Left ventricle myocardium superior (tissue), 1 donor: ENCODE measurements around the gene SURF1. TPM values are rescaled to one million over a fixed set of nuclear protein-coding genes. Genes with fewer than 3 reads are reported as not detected.

ENCODE experiments used
- ATAC-seq: fragments of 200-7000 bp; cut with Tn5 transposase; one replicate; pipeline ENCODE4 v1.9.1; 2020; ENCODE audit warnings: mild to moderate bottlenecking, moderate library complexity
- DNase-seq: peaks from one replicate; pipeline ENCODE4 v3.0.0-alpha.2; 2020
- intact Hi-C: fragments of 100-400 bp; cut with micrococcal nuclease; formaldehyde crosslinking; loops from one replicate; pipeline ENCODE4 v1.11.0; 2022
- total RNA-seq: library from RNA; stranded (reverse); fragmentation: NEBNext Ultra II Directional; extraction: Animal tissue kit (Norgen Biotek cat#: 25700); gene quantifications from one replicate; pipeline ENCODE4 v1.2.1, GENCODE V29; 2021
- donor health status: DM: no; HTN: yes; CAD: no; lungs with severe emphysema.

Gene SURF1
- total RNA-seq, 1 donor from 2014 or later: 64.3 TPM

DNA sequence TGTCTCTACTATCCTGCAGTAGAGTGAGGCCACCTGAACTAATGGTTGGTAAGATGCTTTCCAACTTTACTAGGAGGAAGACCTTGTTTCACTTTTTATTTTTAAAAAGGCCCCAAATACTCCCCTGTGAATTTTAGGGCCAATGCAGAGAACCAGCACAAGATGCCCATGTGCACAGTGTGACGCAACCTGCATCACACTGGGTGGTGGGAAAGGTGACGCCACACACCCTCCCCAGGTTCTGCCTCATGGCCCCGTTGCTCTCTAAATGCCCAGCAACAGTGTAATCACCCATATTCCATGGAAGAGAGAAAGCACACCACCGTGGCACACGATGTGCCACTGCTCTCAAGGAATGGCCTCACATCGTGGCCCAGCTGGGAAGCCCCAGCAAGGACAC lies 13.1 kb upstream of the SURF1 start:
- intact Hi-C loops: no loop called here
- DNase-seq (no peak), ATAC-seq (no peak)

DNA sequence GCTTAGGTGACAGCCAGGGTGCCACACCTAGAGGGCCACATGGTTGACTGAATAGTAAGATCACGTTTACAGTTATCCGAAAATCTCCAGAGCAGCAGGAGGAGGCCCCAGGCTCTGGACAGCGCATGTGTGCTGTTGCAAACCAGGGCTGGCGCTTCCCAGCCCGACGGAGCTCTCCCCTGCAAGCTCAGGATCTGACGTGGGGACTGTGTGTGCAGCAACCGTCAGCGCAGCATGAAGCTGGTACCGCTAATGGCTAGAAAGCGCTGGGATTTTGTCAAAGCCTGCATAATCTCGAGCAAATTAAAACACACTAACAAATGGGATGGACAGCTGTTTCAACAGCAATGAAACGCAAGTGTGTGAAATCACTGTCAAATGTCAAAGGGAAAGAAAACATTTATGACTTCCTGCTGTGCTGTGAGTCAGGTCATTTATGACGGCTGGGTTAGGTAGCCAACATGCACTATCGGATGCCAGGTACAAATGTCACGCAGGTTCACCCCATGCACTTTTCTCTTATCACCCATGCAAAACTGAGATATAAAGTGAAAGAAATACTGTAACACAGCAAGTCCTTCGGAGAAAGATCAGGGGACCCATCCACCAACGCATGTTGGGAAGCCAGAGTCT lies 12.1 kb upstream of the SURF1 start:
- no peak for ATAC-seq
- no peak for DNase-seq
- intact Hi-C loops: no loop called here

DNA sequence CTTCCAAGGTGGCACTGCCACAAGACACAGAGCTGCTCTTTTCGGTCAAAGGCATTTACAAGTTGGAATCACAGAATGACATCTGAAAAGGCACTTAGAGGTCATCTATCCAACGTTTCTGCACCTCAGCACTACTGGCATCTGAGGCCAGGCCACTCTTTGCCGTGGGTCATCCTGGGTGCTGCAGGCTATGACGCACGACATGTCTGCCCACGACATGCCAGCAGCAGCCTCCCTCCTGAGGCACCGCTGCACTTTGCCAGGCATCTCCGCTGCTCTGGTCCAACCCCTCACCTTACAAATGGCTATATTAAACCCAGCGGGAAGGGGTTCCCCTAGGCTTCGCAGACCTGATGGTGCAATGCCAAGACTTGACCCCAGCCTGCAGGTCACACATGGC lies 11.5 kb upstream of the SURF1 start:
- intact Hi-C loops: no loop called here
- ATAC-seq: no peak

DNA sequence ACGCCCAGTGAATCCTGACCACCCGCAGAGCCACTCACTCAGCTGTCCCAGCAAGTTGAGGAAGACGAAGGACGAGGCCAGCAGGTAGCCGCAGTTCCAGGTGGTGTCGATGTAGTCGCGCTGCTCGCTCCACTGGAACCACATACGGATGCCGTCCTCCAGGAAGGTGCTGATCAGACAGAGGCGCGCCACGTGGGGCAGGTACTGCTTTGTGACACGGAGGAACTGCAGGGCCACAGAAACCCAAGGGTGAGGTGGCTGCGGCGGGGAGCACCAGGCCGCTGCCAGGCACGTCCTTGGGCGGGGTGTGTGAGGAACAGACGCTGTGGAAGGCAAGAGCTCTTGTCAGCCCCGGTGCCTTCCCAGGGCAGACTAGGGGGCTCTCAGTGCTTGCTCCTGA lies 10.9 kb upstream of the SURF1 start:
- ATAC-seq (no peak), DNase-seq (no peak)
- intact Hi-C loops: no loop called here

More for the DNA sequence above, 11.5 kb upstream of the SURF1 start:
- no peak for DNase-seq

DNA sequence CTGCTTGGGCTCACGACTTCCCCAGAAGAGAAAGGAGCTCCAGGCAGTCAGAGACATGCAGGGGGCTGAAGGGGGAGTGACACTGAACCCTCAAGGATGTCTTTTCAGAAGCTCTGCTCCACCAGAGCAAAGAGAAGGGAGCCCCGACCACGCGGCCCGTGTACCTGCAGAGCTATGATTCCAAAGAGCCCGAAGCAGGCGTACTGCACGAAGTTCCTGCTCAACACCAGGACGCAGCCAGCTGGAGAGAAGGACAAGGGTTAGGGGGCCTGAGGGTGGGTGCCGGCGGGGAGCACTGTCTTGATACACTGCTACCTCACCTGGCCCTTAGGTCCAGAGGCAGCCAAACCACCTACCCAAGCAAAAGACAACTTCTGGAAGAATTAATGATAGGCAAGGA lies 10.1 kb upstream of the SURF1 start:
- DNase-seq (no peak), ATAC-seq (no peak)
- intact Hi-C loops: no loop called here

DNA sequence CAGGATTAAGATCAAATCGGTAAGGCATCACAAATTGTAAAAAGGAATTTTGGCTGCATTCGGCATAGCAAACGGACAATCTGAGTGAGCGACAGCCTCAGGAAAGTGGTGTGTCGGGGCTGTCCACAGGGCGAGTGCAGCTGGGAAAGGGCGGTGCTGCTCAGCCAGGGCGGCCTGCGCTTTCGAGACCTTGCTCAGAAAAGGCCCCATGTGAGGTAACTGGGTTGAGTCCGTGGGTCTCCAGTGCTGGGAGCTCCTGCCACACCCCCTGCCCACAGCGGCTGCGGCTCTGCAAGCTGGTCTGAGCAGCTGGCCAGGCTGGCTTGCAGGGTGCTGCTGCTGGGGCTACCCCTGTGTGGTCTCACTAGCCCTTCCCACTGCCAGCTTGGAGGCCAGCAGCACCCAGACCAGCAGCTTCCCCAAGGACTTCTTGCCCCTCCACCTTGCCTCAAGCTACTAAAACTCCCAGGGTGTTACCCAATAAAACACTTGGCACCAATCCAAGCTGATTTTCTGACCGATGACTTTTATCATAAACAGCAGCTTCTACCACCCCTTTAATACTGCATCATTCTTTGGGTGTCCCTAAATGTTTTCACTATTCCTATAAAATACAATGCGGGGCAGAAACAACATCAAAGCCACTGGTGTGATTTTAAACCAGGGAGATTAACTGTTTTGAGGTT lies 6.2 kb upstream of the SURF1 start:
- ATAC-seq (no peak), DNase-seq (no peak)
- intact Hi-C loops: no loop called here

DNA sequence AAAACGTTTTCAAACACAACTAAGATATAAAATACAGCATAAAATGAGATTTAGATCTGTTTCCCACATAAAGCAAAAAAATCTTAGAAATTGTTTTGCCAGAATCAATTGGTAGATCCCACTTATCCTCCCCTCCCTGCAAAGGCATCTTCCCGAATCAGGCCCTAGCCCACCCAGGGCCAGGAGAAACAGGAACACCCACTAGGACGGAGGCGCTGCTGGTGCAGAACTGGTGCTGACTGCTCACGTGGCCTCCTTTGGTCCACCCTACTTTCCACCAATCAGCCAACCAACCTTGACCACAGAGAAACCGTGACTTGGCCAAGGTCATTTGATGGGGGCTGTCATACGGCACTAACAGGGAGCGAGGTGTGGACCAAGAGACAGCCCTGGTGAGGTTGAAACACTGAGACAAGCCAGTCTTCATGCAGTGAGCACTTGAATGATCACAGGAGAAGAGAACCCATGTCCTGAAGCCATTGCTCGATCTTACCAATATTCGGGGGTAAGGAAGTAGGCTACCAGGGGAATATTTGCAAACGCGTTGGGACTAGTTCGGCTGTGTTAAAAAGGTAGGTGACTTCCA lies 5.3 kb upstream of the SURF1 start:
- no peak for ATAC-seq
- intact Hi-C loops: no loop called here
- no peak for DNase-seq

DNA sequence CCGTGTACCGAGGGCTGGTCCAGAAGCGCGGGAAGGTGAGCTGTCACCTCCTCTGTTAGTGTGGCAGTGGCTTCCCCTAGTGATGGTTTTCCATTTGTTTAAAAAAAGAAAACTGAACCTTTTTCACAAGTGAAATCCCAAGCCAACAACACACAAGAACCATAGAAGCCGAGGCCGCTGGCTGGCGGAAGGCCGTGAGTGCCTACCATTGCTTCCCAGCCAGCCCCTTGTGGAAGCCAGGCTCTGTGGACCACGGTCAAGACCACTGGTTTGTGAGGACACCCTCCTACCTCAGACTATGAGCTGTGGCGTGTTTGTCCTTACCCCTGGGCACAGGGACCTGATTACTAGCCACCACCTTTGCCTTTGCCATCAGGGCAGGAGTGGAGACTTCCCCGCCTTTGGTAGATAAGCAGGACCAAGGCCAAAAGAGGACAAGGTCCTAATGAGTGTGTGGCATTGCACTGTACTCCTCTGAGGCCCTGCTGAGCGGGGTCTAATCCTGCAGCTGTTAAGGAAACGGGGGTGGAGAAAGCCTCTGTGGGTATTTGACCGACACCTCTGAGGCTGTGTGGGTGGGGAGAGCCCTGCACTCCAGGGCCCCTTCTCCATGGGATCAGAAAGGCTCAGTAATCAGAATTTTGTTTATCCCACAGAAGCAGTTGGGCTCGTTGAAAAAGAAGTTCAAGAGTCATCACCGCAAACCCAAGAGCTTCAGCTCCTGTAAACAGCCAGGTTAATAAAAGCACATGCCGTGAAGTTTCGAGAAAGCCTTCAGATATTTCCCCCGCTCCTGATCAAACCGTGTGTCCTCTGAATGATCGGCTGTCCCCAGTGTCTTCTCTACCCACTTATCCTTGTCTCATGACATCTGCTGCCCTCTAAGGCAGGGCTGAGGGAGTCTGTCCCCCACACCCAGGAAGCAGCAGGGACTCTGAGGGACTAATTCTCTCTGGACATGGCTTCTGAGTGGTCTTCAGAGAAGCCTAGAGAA lies 4.4 kb upstream of the SURF1 start:
- intact Hi-C loops: no loop called here
- ATAC-seq: no peak
- no peak for DNase-seq

DNA sequence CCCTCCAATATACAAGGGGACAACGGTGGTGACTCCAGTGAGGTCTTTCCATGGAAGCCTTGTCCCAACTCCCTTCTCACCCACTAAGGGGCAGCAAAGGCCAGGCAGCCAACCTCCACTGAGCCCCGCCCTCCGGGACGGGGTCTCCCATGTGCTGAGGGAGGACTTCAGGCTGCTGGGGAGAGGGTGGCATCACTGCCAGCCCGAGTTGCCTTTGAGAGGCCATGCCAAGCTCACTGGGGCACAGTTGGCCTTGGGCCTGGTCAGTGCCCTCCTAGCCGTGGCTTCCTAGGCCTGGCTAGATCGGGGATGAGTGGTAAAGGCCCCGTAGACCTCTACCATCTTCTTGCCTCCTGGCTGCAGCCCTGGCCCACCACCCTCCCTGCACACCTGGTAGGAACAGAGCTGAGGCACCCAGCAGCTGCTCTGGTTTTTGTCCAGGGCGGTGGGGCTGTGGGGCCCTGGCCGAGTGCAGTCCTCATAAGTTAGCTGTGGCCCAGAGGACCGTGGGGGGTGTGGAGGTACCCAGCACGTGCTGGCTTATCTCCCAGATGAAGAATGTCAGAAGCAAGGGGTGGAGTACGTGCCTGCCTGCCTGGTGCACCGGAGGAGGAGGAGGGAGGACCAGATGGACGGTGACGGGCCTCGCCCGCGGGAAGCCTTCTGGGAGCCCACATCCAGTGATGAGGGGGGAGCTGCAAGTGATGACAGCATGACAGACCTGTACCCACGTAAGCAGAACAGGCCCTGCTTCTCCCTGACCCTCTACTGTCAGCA lies 3.3 kb upstream of the SURF1 start:
- intact Hi-C loops: no loop called here
- DNase-seq (no peak), ATAC-seq (no peak)

DNA sequence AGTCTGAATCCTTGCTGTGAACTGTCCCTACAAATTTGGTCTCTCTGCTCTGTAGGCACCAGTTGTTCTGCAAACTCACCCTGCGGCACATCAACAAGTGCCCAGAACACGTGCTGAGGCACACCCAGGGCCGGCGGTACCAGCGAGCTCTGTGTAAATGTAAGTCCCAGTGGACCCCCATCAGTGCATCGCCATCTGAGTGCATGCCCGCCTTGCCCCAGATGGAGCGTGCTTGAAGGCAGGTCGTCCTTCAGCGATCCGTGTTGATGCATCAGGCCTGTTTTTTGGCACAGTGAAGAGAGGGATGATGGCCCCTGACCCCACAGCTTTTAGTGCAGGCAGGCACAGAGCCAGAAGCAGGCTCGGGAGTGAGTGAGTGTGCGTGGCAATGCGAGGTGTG lies 1.4 kb upstream of the SURF1 start:
- DNase-seq (peak; percentile 26), ATAC-seq (no peak)
- intact Hi-C loops: no loop called here

DNA sequence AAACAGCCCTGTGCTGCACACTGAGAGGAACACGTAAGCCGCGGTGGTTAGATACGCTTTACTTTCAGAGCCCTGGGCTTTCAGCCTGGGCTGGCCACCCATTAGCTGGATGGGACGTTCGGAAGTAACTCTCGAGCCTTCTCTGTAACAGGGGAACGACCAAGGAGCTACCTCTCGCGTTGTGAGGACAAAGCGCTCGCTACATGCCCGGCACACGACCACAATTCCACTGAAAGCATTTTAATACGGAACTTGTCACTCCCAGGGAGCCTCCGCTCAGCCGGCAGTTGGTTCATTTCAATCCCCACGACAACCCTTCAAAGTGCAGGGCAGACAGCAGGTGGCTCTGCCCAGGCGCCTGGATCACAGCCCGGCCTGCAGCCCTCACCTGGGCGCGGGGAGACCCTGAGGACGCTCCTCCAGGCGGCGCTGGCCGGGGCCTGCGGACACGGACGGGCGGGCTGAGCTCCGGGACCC lies 368 bp downstream of the SURF1 start:
- DNase-seq (no peak), ATAC-seq (peak; percentile 9)
- intact Hi-C loops: no loop called here

DNA sequence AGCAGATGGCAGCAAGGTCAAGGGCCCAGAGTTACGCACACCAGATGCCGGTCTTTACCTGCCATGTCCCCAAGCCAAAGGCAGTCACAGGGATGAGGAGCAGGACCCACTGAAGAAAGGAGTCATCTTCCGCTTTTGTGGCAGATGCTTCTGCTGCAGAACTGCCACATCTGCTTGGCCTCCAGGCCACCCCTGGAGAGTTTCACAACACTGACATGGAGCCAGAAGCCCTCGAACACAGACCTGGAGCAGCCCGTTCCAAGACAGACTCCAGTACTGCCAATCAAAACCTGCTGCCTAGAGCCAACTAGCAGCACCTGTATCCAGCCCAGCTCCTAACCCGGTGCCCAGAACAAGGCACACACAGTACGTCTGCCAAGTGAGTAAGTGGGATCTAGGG lies 1.5 kb downstream of the SURF1 start:
- ATAC-seq (no peak), DNase-seq (no peak)
- intact Hi-C loops: no loop called here

DNA sequence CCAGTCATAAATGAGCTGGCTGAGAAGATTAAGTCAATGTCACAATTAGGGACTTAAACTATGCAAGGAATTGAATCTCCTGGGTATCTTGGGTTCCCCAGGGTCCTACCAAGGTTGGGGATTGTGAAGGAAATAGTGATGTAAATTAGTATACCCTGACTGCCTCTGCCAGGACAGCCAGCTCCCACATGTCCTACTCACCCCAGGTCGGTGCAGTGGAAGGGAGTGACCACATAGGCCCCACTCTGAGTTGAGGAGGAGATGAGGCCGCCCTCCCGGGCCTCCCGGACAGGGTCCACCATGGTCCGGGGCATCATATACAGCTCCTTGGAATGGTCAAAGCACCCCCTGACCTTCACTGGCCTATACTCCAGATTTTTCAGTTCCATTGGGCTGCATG lies 2.7 kb downstream of the SURF1 start:
- intact Hi-C loops: no loop called here

DNA sequence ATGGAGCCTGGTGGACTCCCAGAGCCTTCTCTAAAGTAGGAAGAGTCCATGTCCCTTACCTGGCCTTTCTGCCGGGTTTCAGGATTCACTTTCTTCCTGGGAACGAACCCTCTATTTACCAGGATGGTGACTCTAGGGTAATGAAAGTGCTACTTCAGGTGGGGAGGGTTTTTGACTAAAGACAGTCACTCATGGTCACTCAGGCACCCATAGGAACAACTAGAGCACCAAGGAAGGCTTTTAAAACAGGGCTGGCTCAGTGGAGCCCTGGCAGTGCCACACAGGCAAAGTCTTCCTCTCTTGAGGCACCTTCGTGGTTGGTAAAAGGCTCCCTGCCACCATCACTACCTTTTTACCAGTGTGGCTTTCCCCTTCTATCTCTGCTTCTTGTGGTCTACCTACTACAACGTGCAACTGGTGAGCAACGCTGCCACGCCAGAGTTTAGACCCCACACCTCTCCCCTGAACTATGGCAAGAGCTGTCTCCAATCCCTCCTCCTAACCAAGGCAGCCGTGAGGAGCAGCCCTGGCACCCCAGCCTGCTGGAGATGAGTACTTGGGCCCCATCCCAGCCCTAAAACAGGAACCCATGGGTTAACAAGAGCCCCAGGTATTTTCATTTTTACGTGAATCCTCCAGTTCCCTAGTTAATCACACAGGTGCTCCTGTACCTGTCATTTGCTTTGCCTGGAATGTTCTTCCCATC lies 3.5 kb downstream of the SURF1 start:
- DNase-seq (peak; percentile 15), ATAC-seq (no peak)
- intact Hi-C loops: no loop called here

More for the DNA sequence above, 2.7 kb downstream of the SURF1 start:
- DNase-seq (peak; percentile 11), ATAC-seq (no peak)

DNA sequence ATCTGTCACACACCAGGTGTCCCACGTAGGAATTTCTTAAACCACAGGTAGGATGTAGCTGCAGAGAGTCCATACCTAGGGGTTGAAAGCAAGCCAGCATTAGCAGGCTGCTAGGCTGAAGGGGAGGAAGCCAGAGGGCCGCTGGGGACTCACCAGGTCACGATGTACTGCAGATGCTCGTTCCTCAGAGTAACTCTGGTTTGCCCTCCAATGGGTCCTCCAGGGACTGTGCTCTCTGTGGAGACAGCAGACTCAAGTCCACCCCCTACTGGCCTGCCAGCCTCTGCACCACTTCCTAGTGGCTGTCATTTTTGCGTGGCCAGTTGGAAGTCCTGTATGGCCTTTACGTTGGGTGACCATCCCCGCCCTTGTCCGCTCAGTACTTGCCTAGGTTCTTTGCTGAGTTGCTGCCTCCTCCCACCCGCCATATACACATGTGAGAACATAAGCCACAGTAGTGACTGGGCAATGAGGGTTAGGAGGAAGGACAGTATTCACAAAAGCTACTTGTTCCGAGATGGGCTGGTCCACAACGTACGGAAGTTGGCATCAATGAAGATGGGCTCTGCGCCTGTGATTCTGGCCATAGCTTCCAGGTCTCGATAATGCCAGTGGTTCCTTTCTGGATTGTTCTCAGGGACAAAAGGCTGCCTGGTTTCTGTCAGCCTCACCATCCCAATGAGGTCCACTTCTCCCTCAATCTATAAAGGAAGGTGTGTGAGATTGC lies 4.2 kb downstream of the SURF1 start:
- intact Hi-C loops: no loop called here
- no peak for DNase-seq
- no peak for ATAC-seq

DNA sequence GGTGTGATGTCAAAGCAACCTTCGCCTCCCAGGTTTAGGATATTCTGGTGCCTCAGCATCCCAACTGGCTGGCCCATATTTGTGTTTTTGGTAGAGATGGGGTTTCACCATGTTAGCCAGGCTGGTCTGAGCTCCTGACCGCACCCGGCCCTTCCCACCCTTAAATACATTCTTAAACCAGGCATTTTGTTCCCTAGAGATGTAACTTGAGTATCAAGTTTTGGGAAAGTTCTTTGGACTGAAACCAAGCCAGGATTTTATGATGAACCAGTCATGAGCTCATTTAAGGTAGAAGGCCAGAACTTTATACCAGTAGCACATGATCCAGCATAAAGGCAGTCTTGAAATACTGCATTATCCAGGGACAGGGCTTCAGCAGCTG lies 4.8 kb downstream of the SURF1 start:
- intact Hi-C loops: no loop called here

DNA sequence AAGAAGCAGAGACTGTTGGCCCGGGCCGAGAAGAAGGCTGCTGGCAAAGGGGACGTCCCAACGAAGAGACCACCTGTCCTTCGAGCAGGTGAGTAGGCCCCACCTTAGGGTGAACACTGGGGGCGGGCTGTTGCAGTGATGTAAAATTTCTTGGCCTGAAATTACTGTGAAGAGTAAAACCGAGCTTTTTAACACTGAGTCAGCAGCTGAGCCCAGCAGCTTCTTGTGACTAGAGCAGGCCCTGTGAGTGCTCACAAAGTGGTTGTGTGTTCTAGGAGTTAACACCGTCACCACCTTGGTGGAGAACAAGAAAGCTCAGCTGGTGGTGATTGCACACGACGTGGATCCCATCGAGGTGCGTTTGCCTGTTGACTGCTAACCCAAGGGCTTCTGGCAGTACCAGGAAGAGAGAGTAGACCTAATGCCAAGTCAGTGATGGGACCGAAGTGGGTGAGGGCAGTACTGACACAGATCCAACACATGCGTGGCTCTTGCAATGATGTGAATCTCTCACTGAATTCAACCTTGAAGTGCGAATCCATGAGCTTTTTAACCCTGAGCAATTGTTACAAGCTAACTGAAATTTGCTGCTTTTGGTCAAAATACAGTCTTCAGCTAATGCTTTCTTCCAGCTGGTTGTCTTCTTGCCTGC lies 6.2 kb downstream of the SURF1 start:
- ATAC-seq (no peak), DNase-seq (no peak)
- intact Hi-C loops: no loop called here

More for the DNA sequence above, 4.8 kb downstream of the SURF1 start:
- DNase-seq (no peak), ATAC-seq (no peak)
